Measurements from ENCODE around the gene RPL14. TPM values are rescaled to one million over a fixed set of nuclear protein-coding genes. Genes with fewer than 3 reads are reported as not detected.
"Not testable (repeated sequence)": the region's sequence is repeated elsewhere in the genome, so short reads cannot be mapped to it uniquely, and the experiment has no call there.

RPL14 gene
- polyA plus RNA-seq, 1 experiment, result 602 TPM

- Histone ChIP-seq H3K9me3 (ENCODE audit: control insufficient read depth, insufficient read depth, low read length) (no peaks in the 10 kb centered on the region; the same call in 1 of the 2 replicates), H3K4me3 (ENCODE audit: low read depth, low read length) (peak overlapping the region; percentile 99), H3K27ac (ENCODE audit: low read depth, low read length) (no peak overlapping the region), H3K27me3 (ENCODE audit: control insufficient read depth, insufficient read depth, low read length) (no peaks in the 10 kb centered on the region)
- no peak for TF ChIP-seq CTCF (IDR thresholded peaks at IDR 0.05; ENCODE audit: low read depth, low read length)
- ChIA-PET CTCF (interaction anchor here (0.6 to 1.1 kb wide), 4 partner anchors 17 to 267 kb away, joined by 3 to 5 read pairs (median 4); partner anchors contain the start of gene EIF1B), POLR2A (interaction anchor here (4.1 kb wide), 1 partner anchor 66 kb away, joined by 19 read pairs; the partner anchor contains the start of gene ZNF621)
- DNase-seq (ENCODE audit: low read depth, low spot score), result no peak
Observed at GRCh38 chr3:40458473-40458872, 1.3 kb downstream of the RPL14 start.

DNA sequence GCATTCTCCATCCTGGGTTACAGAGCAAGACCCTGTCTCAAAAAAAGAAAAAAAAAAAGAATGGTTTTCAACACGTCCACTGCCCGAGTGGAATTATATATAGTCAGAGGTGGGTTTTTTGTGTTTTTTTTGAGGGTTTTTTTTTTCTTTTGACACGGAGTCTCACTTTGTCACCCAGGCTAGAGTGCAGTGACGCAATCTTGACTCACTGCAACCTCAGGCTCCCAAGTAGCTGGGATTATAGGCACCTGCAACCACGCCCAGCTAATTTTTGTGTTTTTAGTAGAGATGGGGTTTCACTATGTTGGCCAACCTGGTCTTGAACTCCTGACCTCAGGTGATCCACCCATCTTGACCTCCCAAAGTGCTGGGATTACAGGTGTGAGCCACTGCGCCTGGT lies 3.3 kb downstream of the RPL14 start:
- H3K27me3 ChIP-seq (ENCODE audit: control insufficient read depth, insufficient read depth, low read length), result not testable (repeated sequence)
- POLR2A ChIA-PET, result interaction anchor here (0.6 to 4.1 kb wide), 2 partner anchors 23 to 64 kb away, joined by 4 to 19 read pairs; partner anchors contain the start of gene ZNF621
- CTCF ChIA-PET, result interaction anchor here (0.7 to 1.4 kb wide), 2 partner anchors 57 to 143 kb away, joined by 3 read pairs; no protein-coding TSS in a partner anchor

DNA sequence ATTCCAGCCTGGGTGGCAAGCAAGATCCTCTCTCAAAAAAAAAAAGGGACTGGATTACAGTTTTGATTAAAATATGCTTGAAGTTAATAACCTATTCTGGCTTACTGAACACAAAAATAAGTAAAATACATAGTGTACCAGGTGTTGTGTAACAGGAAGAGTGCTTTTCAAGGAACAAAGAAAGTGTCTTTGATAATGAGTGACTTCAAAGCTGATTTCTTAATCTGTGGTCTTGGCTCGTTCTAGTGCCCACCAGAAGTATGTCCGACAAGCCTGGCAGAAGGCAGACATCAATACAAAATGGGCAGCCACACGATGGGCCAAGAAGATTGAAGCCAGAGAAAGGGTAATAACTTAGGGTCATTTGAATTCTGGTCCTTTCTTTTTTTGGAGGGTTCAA lies 4.0 kb downstream of the RPL14 start:
- Histone ChIP-seq H3K4me3 (ENCODE audit: low read depth, low read length) (no peak overlapping the region), H3K27ac (ENCODE audit: low read depth, low read length) (no peak overlapping the region), H3K9me3 (ENCODE audit: control insufficient read depth, insufficient read depth, low read length) (no peaks in the 10 kb centered on the region; the same call in 1 of the 2 replicates), H3K27me3 (ENCODE audit: control insufficient read depth, insufficient read depth, low read length) (no peaks in the 10 kb centered on the region)
- DNase-seq (ENCODE audit: low read depth, low spot score), result no peak
- ChIA-PET POLR2A (interaction anchor here (0.6 kb wide), 1 partner anchor 24 kb away, joined by 4 read pairs; no protein-coding TSS in a partner anchor), CTCF (interaction anchor here (1.2 kb wide), 1 partner anchor 152 kb away, joined by 6 read pairs; no protein-coding TSS in a partner anchor)
- no peak for TF ChIP-seq CTCF (IDR thresholded peaks at IDR 0.05; ENCODE audit: low read depth, low read length)

More for the DNA sequence above, 3.3 kb downstream of the RPL14 start:
- H3K4me3 ChIP-seq (ENCODE audit: low read depth, low read length); DNase-seq (ENCODE audit: low read depth, low spot score); H3K9me3 ChIP-seq (ENCODE audit: control insufficient read depth, insufficient read depth, low read length); H3K27ac ChIP-seq (ENCODE audit: low read depth, low read length): not testable (repeated sequence)

DNA sequence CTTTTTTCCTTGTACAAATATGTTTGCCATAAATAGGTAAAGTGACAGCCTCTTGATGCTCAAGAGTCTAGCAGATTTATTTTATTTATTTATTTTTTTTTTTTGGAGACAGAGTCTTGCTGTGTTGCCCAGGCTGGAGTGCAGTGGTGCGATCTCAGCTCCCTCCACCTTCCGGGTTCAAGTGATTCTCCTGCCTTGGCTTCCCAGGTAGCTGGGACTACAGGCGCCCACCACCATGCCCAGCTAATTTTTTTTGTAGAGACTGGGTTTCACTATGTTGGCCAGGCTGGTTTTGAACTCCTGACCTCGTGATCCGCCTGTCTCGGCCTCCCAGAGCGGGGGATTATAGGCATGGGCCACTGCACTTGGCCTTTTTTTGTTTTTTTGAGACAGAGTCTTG lies 5.7 kb downstream of the RPL14 start:
- CTCF ChIA-PET; H3K27ac ChIP-seq (ENCODE audit: low read depth, low read length); H3K4me3 ChIP-seq (ENCODE audit: low read depth, low read length); DNase-seq (ENCODE audit: low read depth, low spot score); POLR2A ChIA-PET; H3K9me3 ChIP-seq (ENCODE audit: control insufficient read depth, insufficient read depth, low read length); H3K27me3 ChIP-seq (ENCODE audit: control insufficient read depth, insufficient read depth, low read length): not testable (repeated sequence)

- Histone ChIP-seq H3K27ac (ENCODE audit: low read depth, low read length) (no peak overlapping the region), H3K4me3 (ENCODE audit: low read depth, low read length) (no peak overlapping the region), H3K27me3 (ENCODE audit: control insufficient read depth, insufficient read depth, low read length) (no peaks in the 10 kb centered on the region), H3K9me3 (ENCODE audit: control insufficient read depth, insufficient read depth, low read length) (no peaks in the 10 kb centered on the region)
- ChIA-PET POLR2A (interaction anchor here (0.6 kb wide), 1 partner anchor 1321 kb away, joined by 3 read pairs; no protein-coding TSS in a partner anchor), CTCF (no interaction called here)
- no peak for TF ChIP-seq CTCF (IDR thresholded peaks at IDR 0.05; ENCODE audit: low read depth, low read length)
- no peak for DNase-seq (ENCODE audit: low read depth, low spot score)
Observed at GRCh38 chr3:40463579-40463978, 6.4 kb downstream of the RPL14 start.

- Histone ChIP-seq H3K9me3 (ENCODE audit: control insufficient read depth, insufficient read depth, low read length) (no peaks in the 10 kb centered on the region), H3K27me3 (ENCODE audit: control insufficient read depth, insufficient read depth, low read length) (no peaks in the 10 kb centered on the region), H3K4me3 (ENCODE audit: low read depth, low read length) (no peak overlapping the region), H3K27ac (ENCODE audit: low read depth, low read length) (no peak overlapping the region)
- TF ChIP-seq CTCF (IDR thresholded peaks at IDR 0.05; ENCODE audit: low read depth, low read length), result no peak
- DNase-seq (ENCODE audit: low read depth, low spot score), result no peak
- CTCF ChIA-PET, result interaction anchor here (1.0 kb wide), 1 partner anchor 12 kb away, joined by 3 read pairs; no protein-coding TSS in a partner anchor
- POLR2A ChIA-PET, result interaction anchor here (0.6 to 1.0 kb wide), 2 partner anchors 19 to 1322 kb away, joined by 3 read pairs; no protein-coding TSS in a partner anchor
Observed at GRCh38 chr3:40464339-40465110, 7.4 kb downstream of the RPL14 start.
